Effector memory CD8-positive, alpha-beta T cell (primary cell): ENCODE results near the gene CA12.

Experiments
- ATAC-seq: fragments of 150-1000 bp; cut with Tn5 transposase; replicated peaks from 2 replicates; pipeline ENCODE4 v1.10.0; 2021; ENCODE audit warnings: mild to moderate bottlenecking, moderate library complexity
- DNase-seq, 3 experiments: peaks; one replicate each; pipeline ENCODE4 v3.0.0; 2021
- H3K27ac Mint-ChIP-seq, 2 donors: one replicate each; pipeline ENCODE4 v1.8.0; 2022; ENCODE audit warnings: mild to moderate bottlenecking in 2 of 2, mixed read lengths in 2 of 2, moderate library complexity in 2 of 2
- H3K27me3 Mint-ChIP-seq, 2 donors: one replicate each; pipeline ENCODE4 v1.8.0; 2022; ENCODE audit warnings: mixed read lengths in 2 of 2
- H3K36me3 Mint-ChIP-seq: one replicate; pipeline ENCODE4 v1.8.0; 2022; ENCODE audit warnings: mild to moderate bottlenecking, moderate library complexity, mixed read lengths; ENCODE audit not compliant: insufficient read depth
- H3K4me1 Mint-ChIP-seq, 2 donors: one replicate each; pipeline ENCODE4 v1.8.0; 2022; ENCODE audit warnings: low read depth in 2 of 2, mixed read lengths in 2 of 2
- H3K4me3 Mint-ChIP-seq, 2 donors: one replicate each; pipeline ENCODE4 v1.8.0; 2022; ENCODE audit warnings: mild to moderate bottlenecking in 2 of 2, mixed read lengths in 2 of 2, moderate library complexity in 2 of 2
- H3K9me3 Mint-ChIP-seq, 2 donors: one replicate each; pipeline ENCODE4 v1.8.0; 2022; ENCODE audit warnings: mixed read lengths in 2 of 2

CA12 gene

DNA sequence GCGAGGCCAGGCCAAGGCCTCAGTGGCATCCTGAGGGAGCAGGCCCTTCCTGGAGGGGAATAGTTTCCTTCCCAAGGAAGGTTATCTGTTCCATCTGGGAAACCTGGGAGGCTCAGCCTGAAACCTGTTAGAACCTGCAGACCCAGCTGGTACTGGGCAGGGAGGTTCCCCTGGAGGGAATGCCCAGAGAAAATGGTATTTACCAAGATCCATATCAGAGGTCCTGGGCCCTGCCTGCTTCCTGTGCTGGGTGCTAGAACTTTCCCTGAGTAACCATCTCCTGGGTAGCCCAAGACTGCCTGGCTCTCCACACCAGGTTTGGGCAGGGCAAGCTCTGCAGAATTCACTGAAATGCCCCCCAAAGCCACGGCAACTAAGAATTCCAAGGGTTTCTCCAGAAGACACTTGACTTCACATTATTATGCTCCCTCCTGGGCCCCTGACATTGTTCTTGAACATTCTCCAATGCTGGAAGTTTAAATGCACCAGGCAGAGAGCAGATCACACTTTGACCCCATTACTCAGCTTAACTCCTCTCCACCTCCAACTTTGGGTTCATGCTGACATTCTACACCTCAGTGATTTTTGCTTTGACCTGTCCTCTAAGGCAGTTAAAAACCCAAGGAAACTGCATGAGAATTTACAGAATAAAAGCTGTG lies 2.0 kb downstream of the CA12 start:
- DNase-seq, result no peak
- Mint-ChIP-seq H3K9me3 (no peaks in the 10 kb centered on the region), H3K4me3 (no peak overlapping the region), H3K36me3 (no peaks in the 10 kb centered on the region), H3K27me3 (peaks cover 81 to 95% of the 10 kb centered on the region in 2 donors), H3K4me1 (peaks cover 3 to 12% of the 10 kb centered on the region in 2 donors), H3K27ac (no peak overlapping the region)
- no peak for ATAC-seq

DNA sequence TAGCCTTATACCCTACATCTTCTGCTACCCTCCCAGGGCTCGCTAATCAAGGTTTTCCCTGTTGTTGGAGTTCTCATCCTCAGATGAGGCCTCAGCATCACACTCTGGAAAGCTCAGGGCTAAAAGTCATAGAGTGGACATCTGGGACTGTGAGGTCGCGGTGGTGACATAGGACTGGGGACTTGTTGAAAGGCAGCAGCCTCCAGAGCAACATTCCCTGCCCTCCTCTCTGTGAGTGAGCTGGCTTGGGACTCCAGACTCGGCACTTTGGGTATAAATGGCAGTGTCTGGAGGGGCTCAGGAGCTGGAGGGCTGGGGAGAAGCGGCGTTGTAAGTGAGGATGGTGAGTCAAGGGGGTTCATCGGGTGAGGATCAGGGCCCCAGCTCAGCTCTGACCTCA lies 2.7 kb downstream of the CA12 start:
- H3K27ac Mint-ChIP-seq, result no peak overlapping the region
- DNase-seq (no peak), ATAC-seq (no peak)
- peaks cover 74 to 95% of the 10 kb centered on the region in 2 donors for H3K27me3 Mint-ChIP-seq
- H3K9me3 Mint-ChIP-seq, result no peaks in the 10 kb centered on the region
- no peaks in the 10 kb centered on the region for H3K36me3 Mint-ChIP-seq
- H3K4me3 Mint-ChIP-seq, result no peak overlapping the region
- H3K4me1 Mint-ChIP-seq, result peaks cover 3 to 12% of the 10 kb centered on the region in 2 donors

DNA sequence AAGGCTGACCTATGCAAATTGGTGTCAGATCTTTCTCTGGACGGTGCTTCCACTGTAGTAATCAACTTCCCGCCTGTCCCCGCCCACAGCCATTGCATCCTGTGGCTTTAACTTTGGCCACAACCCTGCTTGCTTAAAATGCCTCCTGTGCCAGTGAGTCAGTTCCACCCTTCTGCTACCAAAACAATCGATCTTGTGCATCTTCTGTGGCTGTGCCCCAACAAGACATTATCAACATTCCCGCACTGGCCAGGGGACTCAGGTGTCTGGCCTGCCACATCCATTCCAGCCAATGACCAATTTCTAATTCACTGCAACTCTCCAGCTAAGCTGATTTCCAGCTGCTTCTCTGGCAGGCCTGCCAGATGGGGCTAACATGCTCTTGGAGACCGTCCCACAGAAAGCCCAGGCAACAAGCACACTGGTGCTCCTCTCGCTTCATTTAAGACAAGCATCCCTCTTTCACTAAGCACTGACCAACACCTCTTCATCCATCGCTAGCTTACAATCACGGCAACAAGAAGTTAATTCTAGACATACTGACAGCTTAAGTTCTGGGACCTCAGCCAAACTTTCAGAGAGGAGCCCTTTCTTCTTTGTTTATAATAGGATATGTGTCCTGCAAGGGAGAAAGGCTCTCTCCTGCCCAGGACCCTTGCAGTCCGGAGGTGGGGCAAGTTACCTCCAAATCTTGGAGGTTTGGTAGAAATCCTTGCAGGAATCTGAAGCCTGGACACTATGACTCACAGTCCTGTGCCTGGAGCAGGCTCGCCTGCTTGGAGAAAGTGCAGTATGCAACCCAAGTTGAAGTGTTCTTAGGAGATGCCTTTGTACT lies 6.7 kb downstream of the CA12 start:
- Mint-ChIP-seq H3K4me1 (peaks cover 0 to 5% of the 10 kb centered on the region in 2 donors), H3K36me3 (no peaks in the 10 kb centered on the region), H3K9me3 (no peaks in the 10 kb centered on the region), H3K27ac (no peak overlapping the region), H3K4me3 (no peak overlapping the region), H3K27me3 (peaks cover 39 to 57% of the 10 kb centered on the region in 2 donors)
- no peak for ATAC-seq
- no peak for DNase-seq

DNA sequence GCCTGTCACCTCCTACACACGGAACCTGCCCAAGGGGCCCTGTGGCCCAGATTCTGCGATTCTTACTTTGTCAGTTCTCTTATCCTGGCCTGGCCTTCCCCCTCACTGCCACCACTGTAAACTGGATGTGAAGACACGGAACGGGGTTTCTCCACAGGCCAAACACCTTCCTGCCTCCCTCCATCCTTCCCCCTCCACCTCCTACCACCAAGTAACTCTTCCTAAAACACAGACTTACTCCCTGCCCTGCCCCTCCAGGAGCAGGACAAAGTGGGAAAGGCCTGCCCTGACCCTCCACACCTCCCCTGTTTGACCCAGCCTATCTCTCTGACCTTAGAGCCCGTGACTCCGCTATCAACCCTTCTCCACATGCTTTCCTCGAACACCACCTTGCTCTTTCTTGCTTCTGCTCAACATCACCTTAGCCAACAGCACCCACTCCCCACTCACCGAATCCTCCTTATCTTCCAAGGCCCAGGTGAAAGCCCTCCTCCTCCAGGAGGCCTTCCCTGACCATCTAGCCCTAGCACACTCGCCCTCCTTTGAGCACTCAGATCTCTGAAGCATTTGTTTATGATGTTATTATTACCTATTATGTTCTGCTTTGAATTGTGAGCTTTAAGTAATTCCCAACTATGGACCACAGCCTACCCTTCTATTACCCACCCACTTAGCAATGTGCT lies 7.6 kb downstream of the CA12 start:
- peaks cover 33 to 48% of the 10 kb centered on the region in 2 donors for H3K27me3 Mint-ChIP-seq
- DNase-seq, result no peak
- ATAC-seq, result no peak
- no peak overlapping the region for H3K4me3 Mint-ChIP-seq
- H3K36me3 Mint-ChIP-seq, result no peaks in the 10 kb centered on the region
- H3K27ac Mint-ChIP-seq, result no peak overlapping the region
- no peaks in the 10 kb centered on the region for H3K9me3 Mint-ChIP-seq
- peaks cover 0 to 5% of the 10 kb centered on the region in 2 donors for H3K4me1 Mint-ChIP-seq

DNA sequence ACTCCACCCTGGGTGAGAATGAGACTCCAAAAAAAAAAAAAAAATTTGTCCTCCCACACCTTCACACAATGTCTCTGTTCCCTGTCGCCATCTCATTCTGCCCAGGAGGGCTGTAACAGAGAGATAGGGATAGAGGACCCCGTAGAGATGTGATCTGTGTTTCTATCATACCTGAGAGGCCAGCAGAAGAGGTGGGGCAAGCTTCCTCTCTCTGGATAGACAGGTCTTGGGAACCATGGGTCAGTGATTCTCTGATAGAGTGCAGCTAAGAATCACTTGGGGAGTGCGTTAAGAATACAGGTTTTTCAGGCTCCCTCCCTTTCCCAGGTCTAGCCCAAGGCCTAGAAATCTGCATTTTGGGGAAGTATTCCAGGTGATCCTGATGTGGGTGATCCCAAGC lies 8.3 kb downstream of the CA12 start:
- peaks cover 26 to 41% of the 10 kb centered on the region in 2 donors for H3K27me3 Mint-ChIP-seq
- H3K9me3 Mint-ChIP-seq, result no peaks in the 10 kb centered on the region
- H3K4me3 Mint-ChIP-seq, result no peak overlapping the region
- H3K4me1 Mint-ChIP-seq, result peaks cover 0 to 5% of the 10 kb centered on the region in 2 donors
- DNase-seq (no peak), ATAC-seq (no peak)
- no peak overlapping the region for H3K27ac Mint-ChIP-seq
- no peaks in the 10 kb centered on the region for H3K36me3 Mint-ChIP-seq

DNA sequence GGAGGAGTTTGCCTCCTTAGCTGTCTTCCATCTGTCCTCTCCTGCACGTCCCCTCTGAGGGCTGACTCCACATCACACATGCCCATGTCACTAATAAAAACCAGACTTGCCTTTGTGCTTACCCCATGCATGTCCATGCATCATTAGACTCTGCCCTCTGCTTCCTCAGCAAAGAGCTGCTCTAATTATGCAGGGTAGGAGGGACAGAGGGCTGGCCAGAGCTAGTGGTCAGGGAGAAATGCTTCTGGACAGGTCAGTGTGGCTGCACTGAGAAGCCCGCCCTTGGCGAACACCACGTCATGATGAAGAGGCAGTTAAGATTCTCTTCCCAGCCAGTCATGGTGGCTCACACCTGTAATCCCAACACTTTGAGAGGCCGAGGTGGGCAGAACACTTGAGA lies 8.9 kb downstream of the CA12 start:
- no peaks in the 10 kb centered on the region for H3K9me3 Mint-ChIP-seq
- no peak overlapping the region for H3K27ac Mint-ChIP-seq
- DNase-seq, result no peak
- no peaks in the 10 kb centered on the region for H3K36me3 Mint-ChIP-seq
- ATAC-seq, result no peak
- no peak overlapping the region for H3K4me3 Mint-ChIP-seq
- H3K4me1 Mint-ChIP-seq, result peaks cover 0 to 5% of the 10 kb centered on the region in 2 donors
- H3K27me3 Mint-ChIP-seq, result peaks cover 23 to 35% of the 10 kb centered on the region in 2 donors

DNA sequence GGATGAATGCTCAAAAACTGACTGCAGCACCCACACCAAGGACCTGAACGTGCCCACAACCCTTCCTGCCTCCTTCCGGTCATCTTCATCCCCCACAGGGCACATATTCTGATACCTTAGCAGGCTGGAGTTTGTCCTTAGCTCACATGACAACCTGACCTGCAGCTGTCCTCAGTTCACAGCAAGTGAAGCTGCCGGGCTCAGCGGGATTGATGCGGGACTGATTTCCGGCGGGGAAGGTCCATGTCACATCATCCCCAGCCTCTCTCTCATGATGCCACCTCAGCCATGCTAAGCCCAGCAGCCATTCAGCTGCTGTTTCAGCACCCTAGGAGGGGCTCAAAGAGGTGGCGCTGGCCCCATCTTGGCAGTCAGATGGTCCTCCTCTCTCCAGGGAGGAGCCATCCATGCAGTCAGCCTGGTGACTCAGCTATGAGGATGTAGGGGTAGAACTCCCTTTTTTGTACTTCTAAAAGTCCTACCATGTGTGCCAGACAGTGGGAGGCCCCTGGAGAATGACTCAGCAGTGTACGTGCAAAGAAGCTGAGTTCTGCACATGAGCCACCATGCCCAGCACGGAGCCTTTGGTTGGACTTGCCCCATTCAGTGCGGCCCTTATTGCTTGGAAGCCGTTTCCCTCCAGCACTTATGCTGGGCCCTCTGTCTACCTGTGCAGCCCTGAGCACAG lies 9.5 kb downstream of the CA12 start:
- no peaks in the 10 kb centered on the region for H3K36me3 Mint-ChIP-seq
- H3K27ac Mint-ChIP-seq, result no peak overlapping the region
- peaks cover 17 to 29% of the 10 kb centered on the region in 2 donors for H3K27me3 Mint-ChIP-seq
- no peak overlapping the region for H3K4me3 Mint-ChIP-seq
- ATAC-seq, result no peak
- no peaks in the 10 kb centered on the region for H3K9me3 Mint-ChIP-seq
- peaks cover 0 to 5% of the 10 kb centered on the region in 2 donors for H3K4me1 Mint-ChIP-seq
- no peak for DNase-seq

DNA sequence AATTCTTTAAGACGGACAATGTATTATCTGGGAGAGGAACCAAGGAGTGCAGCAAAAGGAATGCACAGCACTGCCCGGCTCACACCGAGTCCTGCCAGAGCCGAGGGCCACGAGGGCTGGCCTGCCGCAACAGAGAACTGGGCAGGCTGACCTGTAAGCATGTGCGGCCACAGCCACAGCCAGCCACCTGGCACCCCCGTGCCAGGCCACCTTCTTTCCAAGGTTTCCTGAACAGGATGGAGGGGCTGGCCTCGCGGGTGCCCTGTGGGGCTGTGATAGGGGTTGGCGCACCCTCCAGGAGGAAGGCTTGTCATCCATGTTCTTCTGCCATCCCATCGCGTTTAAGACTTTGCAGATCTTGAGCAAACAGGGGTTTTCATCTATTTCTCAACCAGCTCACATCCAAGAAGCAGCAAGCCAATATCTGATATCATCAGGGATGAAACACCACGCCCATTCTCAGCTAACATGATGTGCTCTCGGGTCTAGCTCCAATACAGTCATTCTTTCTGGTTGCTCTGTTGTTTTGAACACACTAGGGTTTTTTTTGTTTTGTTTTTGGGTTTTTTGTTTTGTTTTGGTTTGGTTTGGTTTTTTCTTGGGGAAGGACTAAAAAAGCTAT lies 10.2 kb downstream of the CA12 start:
- Mint-ChIP-seq H3K4me1 (peaks cover 0 to 5% of the 10 kb centered on the region in 2 donors), H3K9me3 (no peaks in the 10 kb centered on the region), H3K36me3 (no peaks in the 10 kb centered on the region), H3K27ac (no peak overlapping the region), H3K27me3 (peaks cover 10 to 22% of the 10 kb centered on the region in 2 donors), H3K4me3 (no peak overlapping the region)
- DNase-seq (no peak), ATAC-seq (no peak)

DNA sequence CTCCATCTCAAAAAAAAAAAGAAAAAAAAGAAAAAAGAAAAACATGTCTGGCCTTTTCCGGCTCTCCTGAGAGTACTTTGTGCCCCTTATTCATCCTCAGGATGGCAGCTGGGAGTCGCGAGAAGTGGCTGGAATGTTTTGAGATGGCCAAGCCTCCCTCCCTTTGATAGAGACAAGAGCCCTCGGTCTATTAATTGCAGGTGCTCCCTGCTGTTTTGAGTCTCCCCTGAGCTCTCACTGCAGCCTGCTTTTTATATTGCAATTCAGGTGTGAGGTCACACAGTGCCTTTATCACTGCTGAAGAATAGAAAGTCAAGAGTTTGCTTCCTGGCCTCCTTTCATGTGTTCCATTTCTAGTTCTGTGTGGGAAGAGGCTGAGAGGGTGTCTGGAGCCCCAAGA lies 10.9 kb downstream of the CA12 start:
- Mint-ChIP-seq H3K4me3 (no peak overlapping the region), H3K27me3 (peaks cover 10 to 16% of the 10 kb centered on the region in 2 donors), H3K9me3 (no peaks in the 10 kb centered on the region), H3K36me3 (no peaks in the 10 kb centered on the region), H3K27ac (no peak overlapping the region), H3K4me1 (peaks cover 0 to 5% of the 10 kb centered on the region in 2 donors)
- ATAC-seq (no peak), DNase-seq (no peak)

DNA sequence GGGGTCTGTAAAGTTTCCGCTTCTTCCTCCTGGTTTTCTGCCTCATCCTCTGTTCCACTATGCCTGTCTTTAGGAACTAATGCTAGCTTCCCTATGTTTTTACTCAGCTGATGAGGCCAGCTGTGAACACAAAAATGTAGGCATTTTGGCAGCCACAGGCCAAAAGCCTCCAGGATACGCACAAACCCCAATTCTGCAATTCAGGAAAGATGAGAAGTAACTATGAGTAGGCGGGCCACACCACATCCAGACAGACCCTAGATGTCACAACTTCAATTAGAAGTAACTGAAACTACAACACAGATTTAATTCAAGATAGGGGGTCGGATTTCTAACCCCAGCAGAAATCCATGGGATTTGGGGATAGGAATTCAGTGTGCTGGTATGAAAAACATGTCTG lies 11.9 kb downstream of the CA12 start:
- no peak overlapping the region for H3K27ac Mint-ChIP-seq
- H3K36me3 Mint-ChIP-seq, result no peaks in the 10 kb centered on the region
- H3K4me1 Mint-ChIP-seq, result peaks cover 0 to 2% of the 10 kb centered on the region in 2 donors
- ATAC-seq, result no peak
- peaks cover 4 to 17% of the 10 kb centered on the region in 2 donors for H3K27me3 Mint-ChIP-seq
- H3K9me3 Mint-ChIP-seq, result no peaks in the 10 kb centered on the region
- H3K4me3 Mint-ChIP-seq, result no peak overlapping the region
- DNase-seq, result no peak

DNA sequence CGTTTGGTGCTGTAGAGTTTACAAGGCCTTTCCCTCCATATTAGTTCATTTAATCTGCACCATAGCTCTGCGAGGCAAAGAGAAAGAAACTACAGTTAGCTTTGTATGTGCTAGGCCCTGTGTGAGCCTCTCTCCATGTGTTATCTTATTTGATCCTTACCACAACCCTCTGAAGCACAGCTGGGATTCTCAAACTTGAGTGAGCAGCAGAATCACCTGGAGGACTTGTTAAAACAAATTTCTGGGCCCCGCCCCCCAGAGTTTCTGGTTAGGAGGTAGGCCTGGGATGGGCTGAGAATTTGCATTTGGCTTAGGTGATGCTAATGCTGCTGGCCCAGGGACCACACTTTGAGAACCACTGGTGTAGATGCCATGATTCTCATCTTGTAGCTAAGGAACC lies 12.3 kb downstream of the CA12 start:
- peaks cover 6 to 17% of the 10 kb centered on the region in 2 donors for H3K27me3 Mint-ChIP-seq
- no peaks in the 10 kb centered on the region for H3K36me3 Mint-ChIP-seq
- H3K27ac Mint-ChIP-seq, result no peak overlapping the region
- H3K4me3 Mint-ChIP-seq, result no peak overlapping the region
- DNase-seq (no peak), ATAC-seq (no peak)
- no peaks in the 10 kb centered on the region for H3K4me1 Mint-ChIP-seq
- H3K9me3 Mint-ChIP-seq, result no peaks in the 10 kb centered on the region

DNA sequence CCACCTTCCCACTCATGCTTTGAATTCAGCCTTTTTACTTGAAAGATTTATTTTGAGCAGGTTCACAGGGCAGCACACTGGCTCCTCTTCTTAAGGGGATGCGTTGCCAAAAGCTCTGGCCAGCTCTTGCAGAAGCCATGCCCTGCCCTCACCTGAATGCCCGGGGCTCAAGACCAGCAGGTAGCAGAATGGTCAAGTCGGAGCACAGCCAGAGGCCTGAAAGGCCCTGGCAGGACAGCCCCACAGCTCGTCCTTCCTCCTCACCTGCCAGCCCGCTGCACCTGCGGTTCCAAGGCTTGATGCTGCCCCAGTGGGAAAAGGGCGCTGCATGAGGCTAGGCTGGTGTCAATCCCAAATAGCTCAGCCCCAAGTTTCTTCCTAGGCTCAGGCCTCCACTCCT lies 13.1 kb downstream of the CA12 start:
- H3K36me3 Mint-ChIP-seq, result no peaks in the 10 kb centered on the region
- H3K9me3 Mint-ChIP-seq, result no peaks in the 10 kb centered on the region
- H3K4me1 Mint-ChIP-seq, result no peaks in the 10 kb centered on the region
- ATAC-seq (no peak), DNase-seq (no peak)
- H3K27ac Mint-ChIP-seq, result no peak overlapping the region
- peaks cover 6 to 12% of the 10 kb centered on the region in 2 donors for H3K27me3 Mint-ChIP-seq
- H3K4me3 Mint-ChIP-seq, result no peak overlapping the region

DNA sequence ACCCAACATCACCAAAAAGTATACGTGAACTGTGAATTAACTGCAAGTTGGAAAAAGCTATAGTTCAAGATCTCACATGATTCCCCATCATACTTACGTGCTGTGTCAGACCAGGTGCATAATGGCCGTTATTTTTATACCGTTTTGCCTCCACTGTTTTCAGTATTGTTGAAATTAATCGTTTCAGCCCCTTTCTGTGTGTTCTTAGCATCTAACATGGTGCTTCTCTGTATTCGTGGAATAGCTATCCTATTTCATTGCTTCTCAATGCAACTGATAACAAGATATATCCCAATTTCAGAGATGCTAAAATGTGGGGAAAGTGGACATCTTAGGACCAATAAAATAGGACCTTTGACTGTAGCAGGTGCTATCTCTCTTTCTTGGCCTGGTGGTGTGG lies 13.7 kb downstream of the CA12 start:
- Mint-ChIP-seq H3K9me3 (no peaks in the 10 kb centered on the region), H3K27me3 (peaks cover 6 to 18% of the 10 kb centered on the region in 2 donors), H3K36me3 (no peaks in the 10 kb centered on the region), H3K4me1 (no peaks in the 10 kb centered on the region), H3K27ac (no peak overlapping the region), H3K4me3 (no peak overlapping the region)
- DNase-seq, result no peak
- no peak for ATAC-seq
